IPS DF 6.9 (cell line): ENCODE measurements around the gene CACNA2D3.

Source experiments
- DNase-seq: peaks from one replicate; pipeline ENCODE4 v3.0.0-alpha.2; 2013; ENCODE audit warnings: low read depth, low spot score
- H3K27ac ChIP-seq: one replicate; pipeline ENCODE4 v1.5.1; 2013; ENCODE audit warnings: low read length, control low read depth
- H3K27me3 ChIP-seq: 2 replicates; pipeline ENCODE4 v1.6.1; 2013; ENCODE audit warnings: mild to moderate bottlenecking, low read length; ENCODE audit not compliant: control insufficient read depth, insufficient read depth
- H3K36me3 ChIP-seq: 2 replicates; pipeline ENCODE4 v1.6.1; 2013; ENCODE audit warnings: low read length; ENCODE audit not compliant: control insufficient read depth, insufficient read depth
- H3K4me1 ChIP-seq: 2 replicates; pipeline ENCODE4 v1.6.1; 2013; ENCODE audit warnings: low read length; ENCODE audit not compliant: control insufficient read depth, insufficient read depth
- H3K4me3 ChIP-seq: 2 replicates; pipeline ENCODE4 v1.5.1; 2013; ENCODE audit warnings: mild to moderate bottlenecking, low read length
- H3K9me3 ChIP-seq: 2 replicates; pipeline ENCODE4 v1.6.1; 2013; ENCODE audit warnings: low read length, inconsistent platforms; ENCODE audit not compliant: control insufficient read depth, insufficient read depth
- WGBS: extraction: QIAGEN DNeasy Blood & Tissue Kit; methylation state at CpG from one replicate; pipeline ENCODE4 v1.1.7; 2013; ENCODE audit warnings: mixed read lengths, missing lambda C conversion rate; ENCODE audit not compliant: insufficient read length, insufficient coverage; 5-methylcytosine and 5-hydroxymethylcytosine counted together

The CACNA2D3 gene

DNA sequence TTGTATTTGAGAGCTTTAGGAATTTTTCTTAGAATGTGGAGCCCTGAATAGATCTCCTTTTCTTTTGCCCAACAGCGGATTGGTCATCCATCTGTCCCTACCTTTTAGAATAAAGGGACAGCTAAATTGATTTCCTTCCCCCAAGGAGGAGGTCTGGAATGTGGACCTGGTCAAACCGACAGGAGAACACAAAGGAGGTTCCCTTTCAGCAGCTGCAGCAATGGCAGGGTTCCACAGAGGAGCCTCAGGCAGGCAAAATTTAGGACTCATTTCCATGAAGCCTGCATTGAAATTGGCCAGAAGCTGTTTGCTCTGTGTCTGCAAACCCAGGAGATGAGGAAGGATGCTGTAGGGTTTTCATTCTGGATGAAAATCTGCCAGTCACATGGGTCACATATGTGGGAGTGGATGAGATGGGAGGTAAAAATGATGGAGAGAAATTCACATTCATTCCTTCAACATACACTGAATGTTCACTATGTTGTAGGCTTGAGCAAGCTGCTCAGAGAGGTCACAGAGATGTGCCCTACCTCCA lies 728.2 kb downstream of the CACNA2D3 start:
- H3K36me3 ChIP-seq: no peaks in the 10 kb centered on the region
- DNase-seq: no peak
- WGBS: no CpG with 5 or more reads among the region's 2 CpGs
- no peaks in the 10 kb centered on the region for H3K4me1 ChIP-seq
- H3K27me3 ChIP-seq: no peaks in the 10 kb centered on the region
- no peak overlapping the region for H3K4me3 ChIP-seq
- H3K9me3 ChIP-seq: no peaks in the 10 kb centered on the region
- H3K27ac ChIP-seq: no peak overlapping the region

DNA sequence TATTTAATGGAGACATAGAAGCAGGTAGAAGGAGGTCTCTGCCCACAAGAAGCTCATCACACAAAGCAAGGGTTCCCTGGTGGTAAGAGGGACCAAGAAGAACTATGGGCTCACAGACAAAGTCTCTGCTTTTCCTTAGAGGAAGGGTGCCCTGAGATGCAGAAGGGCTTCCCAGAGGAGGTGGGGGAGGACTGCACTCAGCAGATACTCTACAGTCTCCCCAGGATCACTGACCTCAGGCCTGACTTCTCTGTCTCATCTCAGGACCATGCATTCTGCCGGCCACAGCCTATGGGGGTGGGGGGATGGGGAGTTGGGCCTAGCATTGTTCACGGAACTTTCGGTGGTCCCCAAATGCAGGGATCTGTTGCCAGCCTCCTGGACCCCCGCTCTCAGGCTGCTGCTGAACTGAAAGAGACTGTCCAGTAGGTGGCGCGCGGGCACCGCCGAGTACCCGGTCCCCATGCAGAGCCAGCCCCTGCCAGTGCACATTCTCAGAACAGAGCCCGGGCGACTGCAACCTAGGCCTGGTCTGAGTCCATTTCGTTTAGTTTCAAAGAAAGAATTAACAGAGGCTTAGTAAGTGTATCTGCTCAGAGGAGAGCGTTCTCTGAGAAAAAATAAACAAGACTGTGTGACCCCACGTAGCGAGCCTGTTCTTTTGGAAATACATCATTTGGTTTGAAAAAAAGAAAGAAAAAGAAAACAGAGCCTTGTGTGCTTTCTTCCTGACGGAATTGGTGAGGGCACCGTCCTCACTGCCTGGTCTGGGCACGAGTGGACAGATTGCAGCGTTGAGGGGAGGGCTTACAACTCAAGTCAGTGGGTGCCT lies 731.4 kb downstream of the CACNA2D3 start:
- no CpG with 5 or more reads among the region's 20 CpGs for WGBS
- no peak overlapping the region for H3K27ac ChIP-seq
- DNase-seq: peak; percentile 54
- no peak overlapping the region for H3K4me3 ChIP-seq
- no peaks in the 10 kb centered on the region for H3K4me1 ChIP-seq
- no peaks in the 10 kb centered on the region for H3K27me3 ChIP-seq
- no peaks in the 10 kb centered on the region for H3K9me3 ChIP-seq
- H3K36me3 ChIP-seq: no peaks in the 10 kb centered on the region

DNA sequence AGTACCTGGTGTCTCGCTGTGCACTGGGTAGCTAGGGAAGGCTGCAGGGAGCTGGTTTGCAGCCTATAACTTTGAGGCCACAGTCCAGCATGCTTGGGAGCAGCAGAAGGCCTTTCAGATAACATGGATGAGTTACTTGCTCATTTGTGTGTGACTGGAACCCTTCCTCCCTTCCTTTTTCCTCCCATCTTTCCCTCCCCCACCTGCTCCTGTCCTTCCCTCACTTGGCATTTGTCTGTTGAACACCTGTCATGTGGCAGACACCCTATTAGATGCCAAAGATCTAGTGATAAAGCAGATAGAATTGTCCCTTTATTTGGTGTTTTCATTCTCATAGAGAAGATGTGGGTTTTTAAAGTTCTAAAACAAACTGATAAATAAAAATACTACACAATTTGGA lies 733.9 kb downstream of the CACNA2D3 start:
- Histone ChIP-seq H3K27me3 (no peaks in the 10 kb centered on the region), H3K4me1 (no peaks in the 10 kb centered on the region), H3K4me3 (no peak overlapping the region), H3K9me3 (no peaks in the 10 kb centered on the region), H3K36me3 (no peaks in the 10 kb centered on the region), H3K27ac (no peak overlapping the region)
- no peak for DNase-seq
- WGBS: no CpG with 5 or more reads among the region's 1 CpG

DNA sequence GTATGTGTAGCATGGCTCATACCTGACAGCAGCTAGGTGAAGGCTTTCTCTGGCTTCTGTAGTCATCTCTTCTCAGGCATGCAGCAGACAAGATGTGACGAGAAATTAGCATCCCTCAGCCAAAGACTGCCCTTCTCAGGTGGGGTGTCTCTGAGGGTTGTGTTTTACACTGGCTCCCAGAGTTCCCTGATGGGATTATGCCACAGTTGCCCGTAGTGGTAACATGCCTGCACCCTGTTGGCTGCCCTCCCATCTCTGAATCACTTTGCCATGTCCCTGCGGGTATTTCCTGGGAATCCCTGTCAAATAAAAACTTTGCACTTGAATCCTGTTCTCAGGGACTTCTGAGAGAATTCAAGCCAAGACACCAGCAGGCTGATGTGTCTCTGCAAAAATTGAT lies 735.0 kb downstream of the CACNA2D3 start:
- DNase-seq: no peak
- H3K4me3 ChIP-seq: no peak overlapping the region
- H3K27ac ChIP-seq: no peak overlapping the region
- no peaks in the 10 kb centered on the region for H3K36me3 ChIP-seq
- H3K27me3 ChIP-seq: no peaks in the 10 kb centered on the region
- no peaks in the 10 kb centered on the region for H3K4me1 ChIP-seq
- no CpG with 5 or more reads among the region's 3 CpGs for WGBS
- no peaks in the 10 kb centered on the region for H3K9me3 ChIP-seq

GRCh38 chr3:54858093-54858785 lies 735.9 kb downstream of the CACNA2D3 start:
- no peak for DNase-seq
- Histone ChIP-seq H3K27me3 (no peaks in the 10 kb centered on the region), H3K9me3 (no peaks in the 10 kb centered on the region), H3K4me1 (peaks cover 1% of the 10 kb centered on the region; the same call in 1 of the 2 replicates), H3K27ac (no peak overlapping the region), H3K4me3 (no peak overlapping the region), H3K36me3 (no peaks in the 10 kb centered on the region)
- no CpG with 5 or more reads among the region's 4 CpGs for WGBS

DNA sequence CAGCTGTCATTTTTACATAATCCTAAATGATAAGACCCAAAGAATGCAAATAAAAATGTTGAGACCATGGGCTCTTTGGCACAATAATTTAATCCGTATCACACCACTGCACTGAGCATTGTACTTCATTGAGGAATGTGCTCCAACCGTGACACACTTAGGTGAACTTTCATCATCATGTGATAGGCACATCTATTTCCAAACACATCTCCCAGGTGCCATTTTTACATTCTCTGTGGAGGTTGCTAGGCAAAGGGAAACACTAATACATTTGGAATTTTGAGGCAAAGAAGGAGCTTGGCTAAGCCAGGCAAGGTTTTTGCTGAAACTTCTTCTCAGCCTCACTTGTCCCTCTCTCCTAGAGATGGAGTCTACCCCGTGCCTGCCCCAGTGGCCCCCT lies 736.8 kb downstream of the CACNA2D3 start:
- Histone ChIP-seq H3K27ac (no peak overlapping the region), H3K4me3 (no peak overlapping the region), H3K36me3 (no peaks in the 10 kb centered on the region), H3K4me1 (peaks cover 1% of the 10 kb centered on the region; the same call in 1 of the 2 replicates), H3K27me3 (no peaks in the 10 kb centered on the region), H3K9me3 (no peaks in the 10 kb centered on the region)
- DNase-seq: no peak
- WGBS: no CpG with 5 or more reads among the region's 3 CpGs

DNA sequence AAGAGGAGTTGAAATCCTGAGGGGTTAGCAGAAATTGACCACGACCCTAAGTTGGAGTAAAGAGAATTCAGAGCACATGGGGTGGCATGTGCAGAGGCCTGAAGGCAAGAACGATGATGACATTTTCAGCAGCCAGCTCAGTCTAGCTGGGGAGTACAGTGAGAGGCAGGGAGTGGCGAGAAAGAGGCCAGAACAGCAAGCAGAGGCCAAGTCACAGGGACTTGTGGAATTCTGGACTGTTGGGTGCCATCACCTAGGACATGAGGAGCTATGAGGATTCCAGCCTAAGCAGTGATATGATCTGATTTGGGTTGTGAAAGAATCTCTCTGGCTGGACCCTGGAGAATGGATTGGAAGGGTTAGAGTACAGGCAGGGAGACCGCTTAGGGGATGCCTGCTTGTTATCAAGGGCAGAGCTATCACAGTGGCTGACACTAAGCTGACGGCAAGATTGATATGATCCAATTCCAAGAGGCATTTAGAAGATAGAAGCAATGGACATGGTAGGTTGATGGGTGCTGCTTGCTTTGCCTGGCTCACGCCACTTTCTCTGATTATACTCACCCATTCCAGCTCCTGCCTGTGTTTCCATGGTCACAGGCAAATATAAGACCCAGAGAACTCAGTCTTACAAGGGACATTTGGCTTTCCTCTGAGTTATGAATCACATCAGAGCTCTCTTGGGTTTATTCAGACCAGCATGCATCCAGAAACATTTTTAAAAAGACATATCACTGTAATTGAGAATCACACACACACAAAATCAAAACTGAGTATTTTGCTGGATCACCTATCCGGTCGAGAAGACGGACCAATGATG lies 739.1 kb downstream of the CACNA2D3 start:
- WGBS: no CpG with 5 or more reads among the region's 9 CpGs
- Histone ChIP-seq H3K4me1 (peaks cover 1% of the 10 kb centered on the region; the same call in 1 of the 2 replicates), H3K9me3 (no peaks in the 10 kb centered on the region), H3K27ac (no peak overlapping the region), H3K27me3 (no peaks in the 10 kb centered on the region), H3K36me3 (no peaks in the 10 kb centered on the region), H3K4me3 (no peak overlapping the region)
- DNase-seq: no peak

DNA sequence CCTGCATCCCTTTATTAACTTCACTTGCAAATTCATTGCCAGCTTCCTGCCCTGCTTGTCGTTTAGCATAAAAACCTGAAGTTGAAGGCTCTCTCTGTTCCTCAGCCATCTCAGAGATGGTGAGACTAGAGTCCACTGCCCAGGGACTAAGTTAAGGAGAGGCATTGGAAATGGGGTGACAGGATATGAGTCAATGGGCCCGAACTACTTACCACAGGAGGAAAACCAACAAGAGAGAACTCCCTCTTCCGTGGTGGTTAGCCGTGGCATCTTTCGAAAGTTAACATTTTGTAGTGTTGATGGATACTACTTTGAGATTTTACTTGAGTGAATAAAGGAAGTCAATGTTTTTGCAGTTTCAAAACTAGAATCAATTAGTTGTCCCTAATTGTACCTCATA lies 740.2 kb downstream of the CACNA2D3 start:
- Histone ChIP-seq H3K27me3 (no peaks in the 10 kb centered on the region), H3K27ac (no peak overlapping the region), H3K36me3 (no peaks in the 10 kb centered on the region), H3K4me1 (peaks cover 1% of the 10 kb centered on the region; the same call in 1 of the 2 replicates), H3K4me3 (no peak overlapping the region), H3K9me3 (no peaks in the 10 kb centered on the region)
- WGBS: no CpG with 5 or more reads among the region's 5 CpGs
- no peak for DNase-seq

DNA sequence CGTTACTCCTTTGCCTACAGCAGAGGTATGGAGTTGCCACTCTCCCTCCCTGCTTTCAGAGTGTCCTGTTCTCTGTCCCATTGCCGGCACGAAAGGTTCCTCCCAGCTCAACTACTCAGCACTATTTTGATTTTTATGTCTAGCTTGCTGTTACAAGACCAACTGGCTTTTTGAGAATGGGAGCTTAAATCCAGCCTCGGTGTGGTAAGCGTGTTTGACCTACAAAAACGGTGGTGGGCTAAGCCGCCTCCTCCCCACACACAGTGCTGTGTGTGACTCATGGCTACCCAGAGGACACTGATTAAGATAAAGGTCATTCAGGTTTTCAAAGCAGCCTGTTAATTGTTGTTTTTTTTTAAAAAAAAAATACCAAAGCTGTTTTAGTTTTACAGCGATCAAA lies 741.0 kb downstream of the CACNA2D3 start:
- WGBS: no CpG with 5 or more reads among the region's 8 CpGs
- no peak overlapping the region for H3K27ac ChIP-seq
- no peak for DNase-seq

GRCh38 chr3:54863786-54864185 lies 741.4 kb downstream of the CACNA2D3 start:
- no peak for DNase-seq
- no CpG with 5 or more reads among the region's 4 CpGs for WGBS
- H3K9me3 ChIP-seq: no peaks in the 10 kb centered on the region
- no peak overlapping the region for H3K4me3 ChIP-seq
- no peak overlapping the region for H3K27ac ChIP-seq
- H3K4me1 ChIP-seq: peaks cover 1% of the 10 kb centered on the region; the same call in 1 of the 2 replicates
- H3K27me3 ChIP-seq: no peaks in the 10 kb centered on the region
- no peaks in the 10 kb centered on the region for H3K36me3 ChIP-seq

More for the DNA sequence above, 741.0 kb downstream of the CACNA2D3 start:
- H3K27me3 ChIP-seq: no peaks in the 10 kb centered on the region
- H3K9me3 ChIP-seq: no peaks in the 10 kb centered on the region
- H3K4me1 ChIP-seq: peaks cover 1% of the 10 kb centered on the region; the same call in 1 of the 2 replicates
- H3K4me3 ChIP-seq: no peak overlapping the region
- no peaks in the 10 kb centered on the region for H3K36me3 ChIP-seq
